Left ventricle myocardium inferior (tissue), 1 donor: ENCODE measurements around the gene SOBP. TPM values are rescaled to one million over a fixed set of nuclear protein-coding genes. Genes with fewer than 3 reads are reported as not detected.

Experiments
- DNase-seq: peaks from one replicate; pipeline ENCODE4 v3.0.0-alpha.2; 2020
- H3K27ac ChIP-seq: fragments of 200-600 bp; replicated peaks from 2 replicates; pipeline ENCODE4 v1.8.0; 2021
- H3K27me3 ChIP-seq: fragments of 200-600 bp; 2 replicates; pipeline ENCODE4 v1.8.0; 2021; ENCODE audit warnings: low read depth
- H3K36me3 ChIP-seq: fragments of 200-600 bp; 2 replicates; pipeline ENCODE4 v1.8.0; 2021
- H3K4me1 ChIP-seq: fragments of 200-600 bp; 2 replicates; pipeline ENCODE4 v1.8.0; 2021
- H3K4me3 ChIP-seq: fragments of 200-600 bp; 2 replicates; pipeline ENCODE4 v1.8.0; 2021; ENCODE audit warnings: mild to moderate bottlenecking, moderate library complexity
- H3K9me3 ChIP-seq: fragments of 200-600 bp; replicated peaks from 2 replicates; pipeline ENCODE4 v1.8.0; 2021
- intact Hi-C: fragments of 100-400 bp; cut with micrococcal nuclease; formaldehyde crosslinking; loops from one replicate; pipeline ENCODE4 v1.11.0; 2022
- total RNA-seq: library from RNA; stranded (reverse); fragmentation: NEBNext Ultra II Directional; extraction: Animal tissue kit (Norgen Biotek cat#: 25700); gene quantifications from one replicate; pipeline ENCODE4 v1.2.1, GENCODE V29; 2021
- TF ChIP-seq, protein P1 (sequence below): fragments of 200-600 bp; IDR thresholded peaks from 2 replicates; pipeline ENCODE4 v1.8.0; 2021; ENCODE audit warnings: antibody characterized with exemption, mild to moderate bottlenecking, borderline replicate concordance
- donor health status: DM: no; HTN: yes; CAD: no; lungs with severe emphysema.

The SOBP gene
- total RNA-seq, 1 donor from 2014 or later: 22.9 TPM

DNA sequence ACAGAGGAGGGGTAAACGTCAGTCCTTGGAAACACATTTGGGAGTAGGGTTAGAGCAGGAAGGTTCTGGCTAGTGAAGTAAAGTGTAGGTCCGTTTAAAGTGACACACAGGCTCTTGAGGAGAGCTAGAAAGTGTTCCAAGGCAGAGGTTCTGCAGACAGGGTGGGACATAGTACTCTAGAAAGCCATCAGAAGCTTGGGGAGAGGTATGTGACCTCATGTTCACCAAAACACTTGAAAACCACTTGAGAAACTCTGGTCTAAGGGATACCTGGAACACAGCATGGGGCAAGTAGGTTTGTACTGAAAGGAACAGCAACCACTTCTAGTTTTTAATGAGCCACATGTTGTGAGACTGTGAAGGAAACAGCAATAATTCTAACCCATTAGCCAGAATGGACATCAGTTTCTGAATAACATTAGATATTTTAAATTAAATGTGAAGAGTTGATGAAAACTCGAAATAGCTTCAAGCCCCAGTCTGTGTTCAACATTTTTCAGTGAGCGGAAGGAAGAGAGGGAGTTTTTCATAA is 49.0 kb downstream of the SOBP start:
- peaks cover 75% of the 10 kb centered on the region for H3K4me1 ChIP-seq
- intact Hi-C loops: no loop called here
- TF ChIP-seq, protein P1, sequence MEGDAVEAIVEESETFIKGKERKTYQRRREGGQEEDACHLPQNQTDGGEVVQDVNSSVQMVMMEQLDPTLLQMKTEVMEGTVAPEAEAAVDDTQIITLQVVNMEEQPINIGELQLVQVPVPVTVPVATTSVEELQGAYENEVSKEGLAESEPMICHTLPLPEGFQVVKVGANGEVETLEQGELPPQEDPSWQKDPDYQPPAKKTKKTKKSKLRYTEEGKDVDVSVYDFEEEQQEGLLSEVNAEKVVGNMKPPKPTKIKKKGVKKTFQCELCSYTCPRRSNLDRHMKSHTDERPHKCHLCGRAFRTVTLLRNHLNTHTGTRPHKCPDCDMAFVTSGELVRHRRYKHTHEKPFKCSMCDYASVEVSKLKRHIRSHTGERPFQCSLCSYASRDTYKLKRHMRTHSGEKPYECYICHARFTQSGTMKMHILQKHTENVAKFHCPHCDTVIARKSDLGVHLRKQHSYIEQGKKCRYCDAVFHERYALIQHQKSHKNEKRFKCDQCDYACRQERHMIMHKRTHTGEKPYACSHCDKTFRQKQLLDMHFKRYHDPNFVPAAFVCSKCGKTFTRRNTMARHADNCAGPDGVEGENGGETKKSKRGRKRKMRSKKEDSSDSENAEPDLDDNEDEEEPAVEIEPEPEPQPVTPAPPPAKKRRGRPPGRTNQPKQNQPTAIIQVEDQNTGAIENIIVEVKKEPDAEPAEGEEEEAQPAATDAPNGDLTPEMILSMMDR: no peak
- peaks cover under 1% of the 10 kb centered on the region for H3K36me3 ChIP-seq
- no peaks in the 10 kb centered on the region for H3K9me3 ChIP-seq
- no peak for DNase-seq
- no peak overlapping the region for H3K4me3 ChIP-seq
- H3K27ac ChIP-seq: no peak overlapping the region
- no peaks in the 10 kb centered on the region for H3K27me3 ChIP-seq

GRCh38 chr6:107539409-107539808 is 49.5 kb downstream of the SOBP start:
- no peak overlapping the region for H3K4me3 ChIP-seq
- no peak for DNase-seq
- H3K27me3 ChIP-seq: no peaks in the 10 kb centered on the region
- TF ChIP-seq, protein P1: no peak
- peaks cover 75% of the 10 kb centered on the region for H3K4me1 ChIP-seq
- intact Hi-C loops: no loop called here
- H3K36me3 ChIP-seq: no peaks in the 10 kb centered on the region
- no peak overlapping the region for H3K27ac ChIP-seq
- no peaks in the 10 kb centered on the region for H3K9me3 ChIP-seq

GRCh38 chr6:107539849-107540464 is 50.0 kb downstream of the SOBP start:
- no peak overlapping the region for H3K4me3 ChIP-seq
- no peak for DNase-seq
- intact Hi-C loops: no loop called here
- no peaks in the 10 kb centered on the region for H3K36me3 ChIP-seq
- H3K27me3 ChIP-seq: no peaks in the 10 kb centered on the region
- TF ChIP-seq, protein P1: no peak
- H3K9me3 ChIP-seq: no peaks in the 10 kb centered on the region
- peaks cover 75% of the 10 kb centered on the region for H3K4me1 ChIP-seq
- H3K27ac ChIP-seq: no peak overlapping the region

DNA sequence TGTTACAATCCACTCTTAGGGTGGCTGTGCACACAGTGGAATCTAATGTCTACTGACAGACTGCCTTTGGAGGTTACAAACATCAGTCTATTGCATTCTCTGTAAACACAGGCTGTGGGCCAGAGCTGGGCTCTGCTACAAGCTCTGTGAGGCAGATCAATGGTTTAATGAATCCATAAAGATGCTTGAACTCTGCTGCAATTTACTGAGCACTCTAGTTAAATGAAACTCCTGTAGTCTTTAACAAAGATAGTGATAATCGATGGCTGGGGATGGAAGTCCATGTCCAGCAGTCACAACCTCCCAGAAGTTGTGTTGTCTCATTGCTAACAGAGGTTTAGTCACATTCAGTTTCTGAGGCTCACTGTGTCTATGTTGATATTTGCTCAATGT is 50.5 kb downstream of the SOBP start:
- no peaks in the 10 kb centered on the region for H3K9me3 ChIP-seq
- no peaks in the 10 kb centered on the region for H3K27me3 ChIP-seq
- intact Hi-C loops: no loop called here
- no peak overlapping the region for H3K27ac ChIP-seq
- TF ChIP-seq, protein P1: no peak
- DNase-seq: no peak
- no peaks in the 10 kb centered on the region for H3K36me3 ChIP-seq
- H3K4me1 ChIP-seq: peaks cover 76% of the 10 kb centered on the region
- H3K4me3 ChIP-seq: no peak overlapping the region

DNA sequence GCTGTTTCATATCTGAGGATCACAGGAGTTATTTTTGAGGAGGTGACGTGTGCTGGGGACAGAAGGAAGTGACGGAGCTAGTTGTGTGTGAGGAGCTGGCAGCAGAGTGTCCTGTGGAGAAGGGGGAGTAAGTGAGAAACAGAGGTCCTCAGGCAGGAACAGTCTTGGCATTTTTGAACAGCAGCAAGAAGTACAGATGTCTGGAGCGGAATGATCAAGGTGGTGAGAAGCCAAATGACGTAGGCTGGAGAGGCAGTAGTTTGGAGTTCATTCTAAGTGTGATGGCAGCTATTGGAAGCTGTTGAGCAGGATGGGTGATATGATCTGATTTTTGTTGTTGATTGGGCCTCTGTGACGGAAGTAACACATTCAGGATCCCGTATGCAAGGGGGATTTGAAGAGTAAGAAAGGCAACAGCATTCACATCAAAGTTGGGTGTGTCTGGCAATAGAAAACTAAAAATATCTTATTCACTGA is 52.3 kb downstream of the SOBP start:
- no peaks in the 10 kb centered on the region for H3K9me3 ChIP-seq
- no peaks in the 10 kb centered on the region for H3K27me3 ChIP-seq
- intact Hi-C loops: no loop called here
- TF ChIP-seq, protein P1: no peak
- peak; percentile 31 for DNase-seq
- peak overlapping the region; percentile 57 for H3K27ac ChIP-seq
- H3K36me3 ChIP-seq: no peaks in the 10 kb centered on the region
- peak overlapping the region; percentile 45 for H3K4me3 ChIP-seq
- peaks cover 66% of the 10 kb centered on the region for H3K4me1 ChIP-seq
